GM19099 (cell line): Measurements from ENCODE around the gene MEMO1.

Source experiments
- POLR2A ChIP-seq: IDR thresholded peaks from 3 replicates; pipeline ENCODE4 v1.6.1; 2011; ENCODE audit warnings: low read depth; ENCODE audit not compliant: insufficient read length; ENCODE audit errors: extremely low read depth

The MEMO1 gene

GRCh38 chr2:31972059-31972458, 38.7 kb downstream of the MEMO1 start:
- TF ChIP-seq POLR2A = no peak

GRCh38 chr2:31969178-31969577, 41.6 kb downstream of the MEMO1 start:
- TF ChIP-seq POLR2A = no peak

- TF ChIP-seq POLR2A = no peak
Measured at GRCh38 chr2:31967790-31968189, 43.0 kb downstream of the MEMO1 start.

- no peak for TF ChIP-seq POLR2A
Measured at GRCh38 chr2:31965094-31965493, 45.7 kb downstream of the MEMO1 start.

GRCh38 chr2:31962757-31963361, 47.9 kb downstream of the MEMO1 start:
- no peak for TF ChIP-seq POLR2A

GRCh38 chr2:31958140-31958717, 52.6 kb downstream of the MEMO1 start:
- no peak for TF ChIP-seq POLR2A

- TF ChIP-seq POLR2A = no peak
Measured at GRCh38 chr2:31957354-31958139, 53.3 kb downstream of the MEMO1 start.

- TF ChIP-seq POLR2A = no peak
Measured at GRCh38 chr2:31956312-31956711, 54.5 kb downstream of the MEMO1 start.

GRCh38 chr2:31950946-31951562, 59.8 kb downstream of the MEMO1 start:
- no peak for TF ChIP-seq POLR2A

- no peak for TF ChIP-seq POLR2A
Measured at GRCh38 chr2:31947871-31948270, 62.9 kb downstream of the MEMO1 start.

GRCh38 chr2:31946838-31947237, 64.0 kb downstream of the MEMO1 start:
- TF ChIP-seq POLR2A = no peak

GRCh38 chr2:31945572-31945935, 65.3 kb downstream of the MEMO1 start:
- TF ChIP-seq POLR2A = no peak

GRCh38 chr2:31944828-31945571, 65.8 kb downstream of the MEMO1 start:
- no peak for TF ChIP-seq POLR2A

- TF ChIP-seq POLR2A = no peak
Measured at GRCh38 chr2:31943636-31944225, 67.1 kb downstream of the MEMO1 start.

- TF ChIP-seq POLR2A = no peak
Measured at GRCh38 chr2:31940920-31941319, 69.9 kb downstream of the MEMO1 start.
